AG10803 (cell line): ENCODE results near the gene FLNC.

Source experiments
- DNase-seq: peaks from one replicate; pipeline ENCODE4 v3.0.0; 2010; ENCODE audit warnings: low read depth
- H3K4me3 ChIP-seq: 2 replicates; pipeline ENCODE4 v1.5.1; 2011; ENCODE audit warnings: mild to moderate bottlenecking, low read length, control low read depth
- CTCF ChIP-seq: conservative IDR thresholded peaks from 2 replicates; pipeline ENCODE4 v1.5.1; 2011; ENCODE audit warnings: mild to moderate bottlenecking, low read length, control low read depth, inconsistent platforms

FLNC gene

DNA sequence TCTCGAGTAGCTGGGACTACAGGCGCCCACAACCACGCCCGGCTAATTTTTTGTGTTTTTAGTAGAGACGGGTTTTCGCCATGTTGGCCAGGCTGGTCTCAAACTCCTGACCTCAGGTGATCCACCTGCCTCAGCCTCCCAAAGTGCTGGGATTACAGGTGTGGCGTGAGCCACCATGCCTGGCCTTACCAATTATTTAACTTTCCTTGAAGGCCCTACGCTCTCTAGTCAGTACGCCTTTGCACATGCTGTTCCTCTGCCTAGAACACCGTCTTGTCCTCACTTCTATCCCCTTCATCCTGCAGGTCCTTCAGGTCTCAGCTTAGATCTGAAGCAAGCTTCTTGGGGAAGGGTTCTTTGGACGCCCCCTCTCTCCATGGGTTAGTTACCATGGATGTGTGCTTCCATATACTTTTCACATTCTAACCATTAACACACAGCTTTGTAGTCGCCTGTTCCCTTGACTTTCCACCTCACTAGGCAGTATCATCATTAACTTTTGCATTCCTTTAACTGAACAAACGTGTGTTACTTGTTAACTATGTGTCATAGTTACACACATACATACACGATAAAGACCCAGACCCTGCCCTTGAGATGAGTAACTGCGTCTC lies 31.9 kb downstream of the FLNC start:
- peak overlapping the region; percentile 94 for H3K4me3 ChIP-seq
- no peak for TF ChIP-seq CTCF
- no peak for DNase-seq

- TF ChIP-seq CTCF: peak; percentile 9; the same call in 1 of the 2 replicates
- peak; percentile 94 for DNase-seq
- H3K4me3 ChIP-seq: peak within 1 kb of the TSS; percentile 94
Measured at GRCh38 chr7:128862571-128863432, 32.6 kb downstream of the FLNC start, which contains the start of gene ATP6V1F. ATP6V1F (plus strand) TSS chr7:128862856; CDS start chr7:128862905, 49 bp downstream.

DNA sequence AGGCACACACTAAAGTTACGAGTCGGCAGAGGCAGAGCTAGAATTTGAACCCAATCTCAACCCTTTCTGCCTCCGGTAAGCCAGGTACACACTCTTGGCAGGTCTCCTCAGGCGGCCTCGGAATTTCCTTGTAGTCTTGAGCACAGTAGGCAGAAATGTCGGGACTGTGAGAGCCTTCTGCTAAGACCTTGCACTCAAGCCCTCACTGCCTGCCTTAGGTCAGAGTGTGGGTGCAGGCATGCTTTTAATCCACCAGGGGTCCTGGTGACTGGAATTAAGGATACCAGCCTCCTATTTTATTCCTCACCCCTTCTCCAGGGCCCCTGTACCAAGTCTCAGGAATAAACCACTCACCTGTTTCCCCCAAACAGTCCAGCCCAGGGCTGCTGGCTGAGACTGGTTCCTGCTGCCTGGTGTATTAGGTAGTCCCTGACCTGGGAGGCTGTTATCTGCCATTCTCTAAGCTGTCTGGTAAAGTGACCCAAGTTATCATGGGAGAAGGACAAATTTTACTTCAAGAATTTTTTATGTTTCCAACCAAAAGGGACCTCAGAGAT lies 33.3 kb downstream of the FLNC start:
- TF ChIP-seq CTCF: peak; percentile 64
- peak; percentile 77 for DNase-seq
- peak overlapping the region; percentile 94 for H3K4me3 ChIP-seq

DNA sequence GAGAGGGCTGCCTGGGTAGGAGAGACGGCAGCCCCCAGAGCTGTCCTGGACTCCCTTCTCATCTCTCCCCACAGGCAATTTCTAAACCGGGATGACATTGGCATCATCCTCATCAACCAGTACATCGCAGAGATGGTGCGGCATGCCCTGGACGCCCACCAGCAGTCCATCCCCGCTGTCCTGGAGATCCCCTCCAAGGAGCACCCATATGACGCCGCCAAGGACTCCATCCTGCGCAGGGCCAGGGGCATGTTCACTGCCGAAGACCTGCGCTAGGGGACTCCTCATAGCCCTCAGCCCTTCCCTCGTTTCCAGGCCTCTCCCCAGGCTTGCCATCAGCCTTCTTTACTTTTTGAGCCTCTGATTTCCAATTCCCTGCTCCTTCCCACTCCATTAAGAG lies 35.1 kb downstream of the FLNC start:
- no peak overlapping the region for H3K4me3 ChIP-seq
- no peak for TF ChIP-seq CTCF
- no peak for DNase-seq

DNA sequence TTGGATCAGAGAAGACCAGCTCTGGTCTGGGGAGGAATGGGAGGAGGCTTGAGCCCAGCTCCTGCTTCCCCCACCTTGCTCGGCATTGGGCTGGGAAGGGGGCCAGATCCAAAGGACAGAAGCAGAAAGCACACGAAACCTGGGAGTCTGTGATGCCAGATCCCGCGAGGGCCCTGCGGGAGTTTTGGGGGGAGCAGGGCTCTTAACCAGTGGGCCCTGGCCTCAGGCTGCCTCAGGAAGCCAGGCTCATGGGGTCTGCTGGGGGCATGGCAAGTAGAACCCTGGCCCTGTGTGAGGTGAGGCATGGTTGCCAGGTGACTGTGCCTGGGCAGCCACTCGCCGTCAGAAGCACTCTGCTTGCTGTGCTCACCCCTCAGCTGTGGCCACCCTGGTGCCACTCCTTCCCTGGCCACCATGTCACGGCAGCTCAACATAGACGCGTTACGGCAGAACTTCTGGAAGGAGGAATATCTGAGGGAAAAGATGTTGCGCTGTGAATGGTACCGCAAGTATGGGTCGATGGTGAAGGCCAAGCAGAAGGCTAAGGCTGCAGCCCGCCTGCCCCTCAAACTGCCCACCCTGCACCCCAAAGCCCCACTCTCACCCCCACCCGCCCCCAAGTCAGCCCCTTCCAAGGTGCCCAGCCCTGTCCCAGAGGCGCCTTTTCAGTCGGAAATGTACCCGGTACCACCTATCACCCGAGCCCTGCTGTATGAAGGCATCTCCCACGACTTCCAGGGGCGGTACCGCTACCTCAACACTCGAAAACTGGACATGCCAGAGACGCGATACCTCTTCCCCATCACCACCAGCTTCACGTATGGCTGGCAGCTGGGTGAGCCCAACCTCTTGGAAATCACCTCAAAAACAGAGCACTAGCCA lies 36.0 kb downstream of the FLNC start:
- no peak for TF ChIP-seq CTCF
- H3K4me3 ChIP-seq: no peak overlapping the region
- DNase-seq: no peak

- no peak for DNase-seq
- no peak overlapping the region for H3K4me3 ChIP-seq
- no peak for TF ChIP-seq CTCF
Measured at GRCh38 chr7:128867241-128867640, 37.0 kb downstream of the FLNC start.
